Heart right ventricle (tissue), 16 donors: ENCODE measurements around the gene ELMO1. TPM values are rescaled to one million over a fixed set of nuclear protein-coding genes. Genes with fewer than 3 reads are reported as not detected.

Experiments used
- ATAC-seq, 8 donors: fragments of 200-7000 bp; cut with Tn5 transposase; one replicate each; pipeline ENCODE4 v1.9.1; 2020; ENCODE audit warnings: mild to moderate bottlenecking in 8 of 8, moderate library complexity in 8 of 8, moderate number of reproducible peaks in 1 of 8
- DNase-seq, 2 donors: peaks; one replicate each; pipeline ENCODE4 v3.0.0-alpha.2; 2020
- H3K27ac ChIP-seq, 10 donors: fragments of 200-600 bp; sonication (generic) in 2 of 10; one replicate each; pipeline versions ENCODE4 v1.5.0 to v1.8.0; 2020 to 2022; ENCODE audit warnings: mild to moderate bottlenecking in 3 of 10
- H3K27me3 ChIP-seq, 7 donors: fragments of 200-600 bp; one replicate each; pipeline ENCODE4 v1.8.0; 2021 to 2022; ENCODE audit warnings: mild to moderate bottlenecking in 2 of 7
- H3K36me3 ChIP-seq, 9 donors: fragments of 200-600 bp; sonication (generic) in 1 of 9; one replicate each; pipeline versions ENCODE4 v1.5.0 to v1.8.0; 2020 to 2022; ENCODE audit warnings: mild to moderate bottlenecking in 2 of 9
- H3K4me1 ChIP-seq, 9 donors: fragments of 200-600 bp; sonication (generic) in 1 of 9; one replicate each; pipeline versions ENCODE4 v1.5.0 to v1.8.0; 2020 to 2022; ENCODE audit warnings: mild to moderate bottlenecking in 4 of 9
- H3K4me3 ChIP-seq, 10 donors: fragments of 200-600 bp; sonication (generic) in 2 of 10; one replicate each; pipeline versions ENCODE4 v1.5.0 to v1.8.0; 2020 to 2022; ENCODE audit warnings: mild to moderate bottlenecking in 7 of 10, moderate library complexity in 2 of 10
- H3K9me3 ChIP-seq, 11 donors: fragments of 200-600 bp in 10 of 11; sonication (generic) in 2 of 11; one replicate each; pipeline versions ENCODE4 v1.5.0 to v1.8.0; 2013 to 2022; ENCODE audit warnings: mild to moderate bottlenecking in 2 of 11, control low read depth in 1 of 11, moderate library complexity in 1 of 11
- WGBS, 2 donors: extraction: QIAGEN DNeasy Blood & Tissue Kit; methylation state at CpG; one replicate each; pipeline ENCODE4 v1.1.7; 2013; ENCODE audit warnings: inconsistent platforms in 1 of 2; 5-methylcytosine and 5-hydroxymethylcytosine counted together
- intact Hi-C, 10 donors: fragments of 100-400 bp; cut with DNase I; formaldehyde crosslinking; loops; one replicate each; pipeline versions ENCODE4 v1.11.1 to v1.14.2; 2022
- polyA plus RNA-seq, 2 donors: library from polyadenylated mRNA; stranded (reverse); fragments of 200-250 nt; gene quantifications; one replicate each; pipeline ENCODE4 v1.2.3, GENCODE V29; 2013
- total RNA-seq, 10 donors: library from RNA; stranded (reverse); fragmentation: NEBNext Ultra II Directional in 3 of 10; extraction: Animal tissue kit (Norgen Biotek cat#: 25700) in 3 of 10; gene quantifications; one replicate each; pipeline versions ENCODE4 v1.2.1 to v1.2.4, GENCODE V29; 2021 to 2023
- TF ChIP-seq, protein P1 (sequence below), 9 donors: fragments of 200-600 bp; sonication (generic) in 2 of 9; IDR thresholded peaks; one replicate each; pipeline versions ENCODE4 v1.5.0 to v1.8.0; 2021 to 2022; ENCODE audit warnings: antibody characterized with exemption in 9 of 9, mild to moderate bottlenecking in 5 of 9, moderate library complexity in 1 of 9
- donor health status: Arrhythmogenic right ventricular cardiomyopathy.
- donor health status: ischemic (EF 13 %, LVEDD 7.1; RV severe dilation, severe dysfunction).
- donor health status: healthy with polysubstance abuse.
- donor health status: DM: no; HTN: yes; CAD: no.
- donor health status: DM: no; HTN: no; CAD: no.
- donor health status: ischemic (EF 25% LVEDD 6.9; RV normal size, moderate dysfunction).
- donor health status: ischemic (EF 25% LVEDD 5.7; RV mildly dilated, moderate dysfunction).
- donor health status: healthy.
- donor health status: DM: yes; HTN: yes; CAD: no.
- donor health status: Ischemic cardiomyopathy.
- donor health status: ischemic (EF 35%, LVEDD 5.7; RV mildly dilated, moderate dysfunction).
- donor health status: nonischemic (EF 11% LVEDD 7.7; RV severe dilation, severe dysfunction).
- donor health status: DM: yes; HTN: yes; CAD: no.
- donor health status: PGD.
- donor health status: ischemic (EF 29% LVEDD 5.4; RV normal size, mild dysfunction).
- donor health status: nonischemic (EF 23%, LVEDD 6.1; RV moderate dilation, normal function).

The ELMO1 gene
- total and polyA plus RNA-seq, 12 donors = 8.5 to 18.0 (median 13.9) TPM

DNA sequence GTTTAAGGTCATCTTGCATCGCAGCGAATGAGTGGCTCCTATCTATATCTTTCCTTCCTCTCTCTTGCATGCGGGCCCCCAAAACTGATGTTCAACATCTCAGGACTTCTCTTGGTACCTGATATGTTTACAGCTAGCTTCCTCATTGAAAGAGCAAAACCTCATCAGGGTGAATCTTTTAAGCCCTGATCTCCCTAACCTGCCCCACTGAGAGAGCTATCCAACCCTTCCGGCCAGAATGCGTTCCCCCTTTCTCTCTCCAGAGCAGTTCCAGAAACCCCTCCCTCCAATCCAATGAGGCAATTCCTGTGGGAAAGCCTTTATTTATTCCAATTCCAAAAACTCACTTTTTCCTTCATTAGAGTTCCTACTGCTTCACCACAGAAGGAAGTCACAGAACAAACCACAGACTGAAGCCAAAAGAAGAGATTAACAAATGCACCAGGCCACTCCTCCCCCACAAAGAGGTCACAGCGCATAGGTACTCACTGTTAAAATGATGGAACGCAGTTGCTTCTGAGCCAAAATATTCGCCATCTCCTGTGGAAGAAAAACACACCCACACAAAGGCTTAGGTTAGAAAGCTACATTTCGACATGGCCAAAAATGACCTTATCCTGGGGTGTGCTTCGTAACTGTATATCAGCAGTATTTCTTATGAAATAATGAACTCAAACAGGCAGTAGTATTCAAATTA lies 232.4 kb downstream of the ELMO1 start:
- DNase-seq (peak in 1 of 2 donors; percentile 39), ATAC-seq (peak in 7 of 8 donors; percentile 22 to 77 (median 67))
- peaks cover 0 to 64% (median 48%) of the 10 kb centered on the region in 9 donors for H3K4me1 ChIP-seq
- H3K27ac ChIP-seq = peak overlapping the region in 6 of 10 donors; percentile 1 to 60 (median 17)
- no peak overlapping the region for H3K4me3 ChIP-seq
- H3K27me3 ChIP-seq = no peaks in the 10 kb centered on the region
- TF ChIP-seq, protein P1, sequence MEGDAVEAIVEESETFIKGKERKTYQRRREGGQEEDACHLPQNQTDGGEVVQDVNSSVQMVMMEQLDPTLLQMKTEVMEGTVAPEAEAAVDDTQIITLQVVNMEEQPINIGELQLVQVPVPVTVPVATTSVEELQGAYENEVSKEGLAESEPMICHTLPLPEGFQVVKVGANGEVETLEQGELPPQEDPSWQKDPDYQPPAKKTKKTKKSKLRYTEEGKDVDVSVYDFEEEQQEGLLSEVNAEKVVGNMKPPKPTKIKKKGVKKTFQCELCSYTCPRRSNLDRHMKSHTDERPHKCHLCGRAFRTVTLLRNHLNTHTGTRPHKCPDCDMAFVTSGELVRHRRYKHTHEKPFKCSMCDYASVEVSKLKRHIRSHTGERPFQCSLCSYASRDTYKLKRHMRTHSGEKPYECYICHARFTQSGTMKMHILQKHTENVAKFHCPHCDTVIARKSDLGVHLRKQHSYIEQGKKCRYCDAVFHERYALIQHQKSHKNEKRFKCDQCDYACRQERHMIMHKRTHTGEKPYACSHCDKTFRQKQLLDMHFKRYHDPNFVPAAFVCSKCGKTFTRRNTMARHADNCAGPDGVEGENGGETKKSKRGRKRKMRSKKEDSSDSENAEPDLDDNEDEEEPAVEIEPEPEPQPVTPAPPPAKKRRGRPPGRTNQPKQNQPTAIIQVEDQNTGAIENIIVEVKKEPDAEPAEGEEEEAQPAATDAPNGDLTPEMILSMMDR (IDR thresholded peaks at IDR 0.05) = no peak
- WGBS, 2 donors = 61 to 67% methylated on average over 10 of the region's 10 CpGs
- intact Hi-C loops = loop anchor here in 4 of 10 donors (10.0 kb wide), 4 partner anchors 48 to 518 kb away; partner anchors contain the start of gene ELMO1 (in 2 of the 4)
- no peaks in the 10 kb centered on the region for H3K9me3 ChIP-seq
- peaks cover 0 to 33% (median 0%) of the 10 kb centered on the region in 9 donors for H3K36me3 ChIP-seq

DNA sequence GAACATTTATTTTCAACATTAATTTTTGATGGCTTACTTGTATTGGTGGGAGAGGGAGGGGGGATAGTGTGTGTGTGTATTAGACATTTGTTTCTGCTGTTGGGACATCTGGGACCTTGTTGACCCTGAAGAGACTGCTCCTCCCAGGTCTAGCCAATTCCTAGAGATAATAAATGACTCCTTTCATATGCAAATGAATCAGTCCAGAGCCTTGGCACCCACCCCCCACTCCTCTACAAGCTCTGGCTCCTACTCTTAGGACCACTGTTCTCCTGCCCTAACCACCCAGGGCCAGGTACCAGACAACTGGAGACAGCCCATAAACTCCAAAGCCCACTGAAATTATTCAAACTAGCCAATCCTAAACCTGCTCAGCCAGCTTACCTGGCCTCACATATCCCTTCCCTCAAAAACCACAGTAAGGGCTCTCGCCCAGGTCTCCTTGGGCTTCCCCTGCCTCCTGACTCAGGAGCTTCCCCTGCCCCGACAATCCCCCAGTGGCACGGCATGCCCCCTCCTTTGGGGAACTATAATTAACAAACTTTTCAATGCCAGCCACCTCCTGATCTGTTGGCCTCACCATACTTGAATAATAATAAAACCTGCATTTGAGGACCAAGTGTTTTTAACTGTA lies 233.3 kb downstream of the ELMO1 start:
- peaks cover 0 to 33% (median 0%) of the 10 kb centered on the region in 9 donors for H3K36me3 ChIP-seq
- no peaks in the 10 kb centered on the region for H3K9me3 ChIP-seq
- WGBS, 2 donors = 74 to 77% methylated on average over 3 of the region's 3 CpGs
- H3K4me3 ChIP-seq = no peak overlapping the region
- no peaks in the 10 kb centered on the region for H3K27me3 ChIP-seq
- intact Hi-C loops = loop anchor here in 4 of 10 donors (10.0 kb wide), 4 partner anchors 49 to 519 kb away; partner anchors contain the start of gene ELMO1 (in 2 of the 4)
- peak overlapping the region in 1 of 10 donors; percentile 60 for H3K27ac ChIP-seq
- no peak for DNase-seq
- H3K4me1 ChIP-seq = peaks cover 0 to 65% (median 52%) of the 10 kb centered on the region in 9 donors
- no peak for ATAC-seq
- TF ChIP-seq, protein P1 (IDR thresholded peaks at IDR 0.05) = no peak

DNA sequence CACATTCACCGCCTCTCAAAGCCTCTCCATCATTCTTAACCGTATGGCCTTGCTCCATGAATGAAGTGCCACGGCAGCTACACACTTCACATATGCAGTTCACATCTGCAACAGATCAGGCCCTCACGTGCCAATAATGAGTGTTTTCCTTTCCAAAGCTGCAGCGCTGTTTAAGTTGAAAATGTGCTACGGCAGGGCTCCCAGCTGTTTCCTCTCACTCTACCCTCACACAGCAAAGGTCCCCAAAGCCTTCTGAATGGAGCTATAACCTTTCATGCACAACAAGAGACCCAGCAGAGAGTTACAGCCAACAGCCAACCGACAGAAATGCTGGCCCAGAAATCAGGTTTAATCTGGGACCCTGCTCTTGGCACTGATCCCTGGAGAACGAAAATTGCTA lies 236.1 kb downstream of the ELMO1 start:
- no peak for DNase-seq
- H3K27me3 ChIP-seq = no peaks in the 10 kb centered on the region
- no peak overlapping the region for H3K4me3 ChIP-seq
- 47 to 55% methylated on average over 8 of the region's 8 CpGs for WGBS, 2 donors
- no peaks in the 10 kb centered on the region for H3K9me3 ChIP-seq
- TF ChIP-seq, protein P1 (IDR thresholded peaks at IDR 0.05) = no peak
- H3K36me3 ChIP-seq = peaks cover 0 to 44% (median 0%) of the 10 kb centered on the region in 9 donors
- H3K27ac ChIP-seq = peak overlapping the region in 5 of 10 donors; percentile 33 to 66 (median 54)
- intact Hi-C loops = loop anchor here in 6 of 10 donors (5.0 to 10.0 kb wide), 6 partner anchors 52 to 522 kb away; partner anchors contain the start of gene ELMO1 (in 3 of the 6)
- H3K4me1 ChIP-seq = peaks cover 0 to 66% (median 48%) of the 10 kb centered on the region in 9 donors
- ATAC-seq = no peak

DNA sequence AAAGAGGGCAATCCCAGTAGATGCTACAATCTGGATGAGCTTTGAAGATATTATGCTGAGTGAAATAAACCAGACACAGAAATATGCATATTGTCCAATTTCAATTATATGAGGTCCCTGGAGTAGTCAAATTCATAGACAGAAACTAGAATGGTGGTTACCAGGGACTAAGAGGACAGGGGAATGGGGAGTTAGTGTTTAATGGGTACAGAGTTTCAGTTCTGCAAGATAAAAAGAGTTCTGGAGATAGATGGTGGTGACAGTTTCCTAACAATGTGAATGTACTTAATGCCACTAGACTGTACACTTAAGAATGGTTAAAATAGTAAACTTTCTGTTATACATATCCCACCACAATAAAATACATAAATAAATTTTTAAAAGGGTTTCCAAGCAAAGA lies 236.6 kb downstream of the ELMO1 start:
- H3K4me1 ChIP-seq = peaks cover 0 to 61% (median 45%) of the 10 kb centered on the region in 9 donors
- TF ChIP-seq, protein P1 (IDR thresholded peaks at IDR 0.05) = no peak
- DNase-seq (no peak), ATAC-seq (no peak)
- H3K36me3 ChIP-seq = peaks cover 0 to 49% (median 0%) of the 10 kb centered on the region in 9 donors
- no peak overlapping the region for H3K4me3 ChIP-seq
- H3K27ac ChIP-seq = peak overlapping the region in 9 of 10 donors; percentile 30 to 66 (median 53)
- no peaks in the 10 kb centered on the region for H3K27me3 ChIP-seq
- H3K9me3 ChIP-seq = no peaks in the 10 kb centered on the region
- intact Hi-C loops = loop anchor here in 6 of 10 donors (5.0 to 10.0 kb wide), 6 partner anchors 53 to 523 kb away; partner anchors contain the start of gene ELMO1 (in 3 of the 6)
